Measurements from ENCODE around the gene FAM131A. TPM values are rescaled to one million over a fixed set of nuclear protein-coding genes. Genes with fewer than 3 reads are reported as not detected.

FAM131A gene
- total RNA-seq, 1 donor from 2014 or later = 25.2 TPM

GRCh38 chr3:184355261-184356040, 18.1 kb downstream of the FAM131A start:
- no peak for DNase-seq (ENCODE audit: low read depth in 2 of 2)

- no peak for DNase-seq (ENCODE audit: low read depth in 2 of 2)
Observed at GRCh38 chr3:184357248-184358123, 20.1 kb downstream of the FAM131A start.

- no peak for DNase-seq (ENCODE audit: low read depth in 2 of 2)
Observed at GRCh38 chr3:184358124-184358767, 20.8 kb downstream of the FAM131A start.

GRCh38 chr3:184358921-184359350, 21.5 kb downstream of the FAM131A start:
- no peak for DNase-seq (ENCODE audit: low read depth in 2 of 2)

GRCh38 chr3:184359610-184360009, 22.2 kb downstream of the FAM131A start:
- DNase-seq (ENCODE audit: low read depth in 2 of 2) = no peak

- no peak for DNase-seq (ENCODE audit: low read depth in 2 of 2)
Observed at GRCh38 chr3:184360070-184360928, 22.9 kb downstream of the FAM131A start.

- no peak for DNase-seq (ENCODE audit: low read depth in 2 of 2)
Observed at GRCh38 chr3:184360929-184361531, 23.6 kb downstream of the FAM131A start.

GRCh38 chr3:184361532-184361931, 24.1 kb downstream of the FAM131A start, which contains the start of the genes CLCN2 and POLR2H:
Gene CLCN2 (minus strand): TSS chr3:184361605. CDS start chr3:184361479, 126 bp downstream.
Gene POLR2H (plus strand): TSS chr3:184361710. CDS start chr3:184363493, 1,783 bp downstream.
- peak in 1 of 2 donors; percentile 61 for DNase-seq (ENCODE audit: low read depth in 2 of 2)

GRCh38 chr3:184361932-184362667, 24.7 kb downstream of the FAM131A start:
- no peak for DNase-seq (ENCODE audit: low read depth in 2 of 2)

- peak; percentile 94 to 97 for DNase-seq (ENCODE audit: low read depth in 2 of 2)
Observed at GRCh38 chr3:184362668-184363546, 25.5 kb downstream of the FAM131A start.

- DNase-seq (ENCODE audit: low read depth in 2 of 2) = peak in 1 of 2 donors; percentile 55
Observed at GRCh38 chr3:184366619-184367289, 29.4 kb downstream of the FAM131A start.

GRCh38 chr3:184368116-184368515, 30.7 kb downstream of the FAM131A start:
- DNase-seq (ENCODE audit: low read depth in 2 of 2) = peak in 1 of 2 donors; percentile 11

- peak in 1 of 2 donors; percentile 77 for DNase-seq (ENCODE audit: low read depth in 2 of 2)
Observed at GRCh38 chr3:184368586-184369183, 31.3 kb downstream of the FAM131A start.

- peak; percentile 62 to 87 for DNase-seq (ENCODE audit: low read depth in 2 of 2)
Observed at GRCh38 chr3:184371570-184372018, 34.2 kb downstream of the FAM131A start.

GRCh38 chr3:184372296-184372821, 35.0 kb downstream of the FAM131A start:
- no peak for DNase-seq (ENCODE audit: low read depth in 2 of 2)

GRCh38 chr3:184372911-184373310, 35.5 kb downstream of the FAM131A start:
- DNase-seq (ENCODE audit: low read depth in 2 of 2) = no peak

GRCh38 chr3:184373422-184373821, 36.0 kb downstream of the FAM131A start:
- DNase-seq (ENCODE audit: low read depth in 2 of 2) = no peak

Measured in dermis microvascular lymphatic vessel endothelial cell (primary cell).